GM12878 (cell line): ENCODE data around the gene ZNF335. TPM values are rescaled to one million over a fixed set of nuclear protein-coding genes. Genes with fewer than 3 reads are reported as not detected.

ENCODE experiments used
- ATF3 ChIP-seq: IDR thresholded peaks from 2 replicates; pipeline ENCODE4 v1.6.1; 2011; ENCODE audit warnings: low read depth, mild to moderate bottlenecking, low read length, moderate library complexity, borderline replicate concordance; ENCODE audit errors: extremely low read depth
- CEBPZ ChIP-seq: fragments of 150-350 bp; IDR thresholded peaks from 2 replicates; pipeline ENCODE4 v1.6.1; 2016; ENCODE audit warnings: low read depth, low read length
- CUX1 ChIP-seq: IDR thresholded peaks from 2 replicates; pipeline ENCODE4 v1.6.1; 2012; ENCODE audit warnings: improper control_type of control experiment, low read depth, low read length; ENCODE audit not compliant: insufficient replicate concordance
- ELK1 ChIP-seq: IDR thresholded peaks from 2 replicates; pipeline ENCODE4 v1.6.1; 2012; ENCODE audit warnings: low read depth, low read length, improper control_type of control experiment
- HDGF ChIP-seq: fragments of 450-650 bp; IDR thresholded peaks from 2 replicates; pipeline ENCODE4 v1.6.1; 2016; ENCODE audit warnings: antibody characterized with exemption
- LARP7 ChIP-seq: fragments of 450-650 bp; IDR thresholded peaks from 2 replicates; pipeline ENCODE4 v1.6.1; 2017; ENCODE audit warnings: mild to moderate bottlenecking
- NFYB ChIP-seq: IDR thresholded peaks from 2 replicates; pipeline ENCODE4 v1.6.1; 2011; ENCODE audit warnings: low read depth, mild to moderate bottlenecking, low read length, improper control_type of control experiment, moderate library complexity; ENCODE audit not compliant: insufficient read depth
- NKRF ChIP-seq: fragments of 450-650 bp; conservative IDR thresholded peaks from 2 replicates; pipeline ENCODE4 v1.6.1; 2017; ENCODE audit warnings: mild to moderate bottlenecking, moderate library complexity
- POLR2AphosphoS5 ChIP-seq: IDR thresholded peaks from 2 replicates; pipeline ENCODE4 v1.6.1; 2011; ENCODE audit warnings: mild to moderate bottlenecking, low read length, inconsistent platforms
- SMAD5 ChIP-seq: IDR thresholded peaks from 2 replicates; pipeline ENCODE4 v1.6.1; 2016; ENCODE audit warnings: antibody characterized with exemption, low read depth
- SUPT20H ChIP-seq: IDR thresholded peaks from 2 replicates; pipeline ENCODE4 v1.6.1; 2011; ENCODE audit warnings: low read depth, mild to moderate bottlenecking, low read length, moderate library complexity, borderline replicate concordance; ENCODE audit not compliant: control insufficient read depth
- ZBTB33 ChIP-seq: fragments of 450-650 bp; IDR thresholded peaks from 2 replicates; pipeline ENCODE4 v1.6.1; 2017; ENCODE audit warnings: mild to moderate bottlenecking
- ZZZ3 ChIP-seq: IDR thresholded peaks from 2 replicates; pipeline ENCODE4 v1.6.1; 2011; ENCODE audit warnings: low read depth; ENCODE audit not compliant: control insufficient read depth, insufficient read length
- polyA plus RNA-seq, 11 experiments: library from polyadenylated mRNA; depleted of rRNA in 4 of 11; unstranded in 6 of 11; stranded (reverse) in 5 of 11; fragments of >200 nt; fragmentation: Nextera tagmentation in 4 of 11; fragmentation: Illumina TruSeq in 1 of 11; extraction: Ambion mirVana in 4 of 11; extraction: Trizol in 1 of 11; gene quantifications; 1 replicate in 1 of 11; 2 replicates in 10 of 11; pipeline versions ENCODE4 v1.2.1 to v1.2.3, GENCODE V29; 2011 to 2016; ENCODE audit warnings: inconsistent platforms in 2 of 11, missing spikeins in 2 of 11, low read depth in 1 of 11
- total RNA-seq, 4 experiments: library from RNA; depleted of rRNA in 3 of 4; stranded (reverse); fragments of >200 nt in 3 of 4; fragmentation: Illumina TruSeq in 1 of 4; extraction: Trizol in 1 of 4; gene quantifications; 2 replicates each; pipeline versions ENCODE4 v1.2.1 to v1.2.3, GENCODE V29; 2013 to 2021

The ZNF335 gene
- total and polyA plus RNA-seq, 10 of the 15 experiments (the other 5 are each of a cell fraction or from before 2014, with no cell fraction given), result 0.74 to 30.1 (median 14.5) TPM

GRCh38 chr20:45934586-45935415 is 37.2 kb downstream of the ZNF335 start, which contains the start of gene PCIF1 (continued):
- TF ChIP-seq ELK1 (0 out of 2 replicates have a peak, but pooled peaks have one; percentile 2), LARP7 (peak; percentile 100), NFYB (peak; percentile 91), NKRF (peak; percentile 87), SUPT20H (no peak), ZBTB33 (no peak), CEBPZ (no peak), HDGF (peak; percentile 26; the same call in 1 of the 2 replicates), POLR2AphosphoS5 (peak; percentile 96), CUX1 (no peak), SMAD5 (peak; percentile 60; the same call in 1 of the 2 replicates), ZZZ3 (no peak), ATF3 (peak; percentile 45; the same call in 1 of the 2 replicates)
